Small intestine (tissue), 4 donors: ENCODE measurements around the gene GUSB. TPM values are rescaled to one million over a fixed set of nuclear protein-coding genes. Genes with fewer than 3 reads are reported as not detected.

Source experiments
- polyA plus RNA-seq, 4 donors: library from polyadenylated mRNA; stranded (reverse) in 3 of 4; unstranded in 1 of 4; fragments of 200-250 nt in 3 of 4; fragments of 120-200 nt in 1 of 4; gene quantifications; one replicate each; pipeline versions ENCODE4 v1.2.1 to v1.2.3, GENCODE V29; 2013
- donor health status: healthy with polysubstance abuse.
- donor health status: Bipolar disorder and iron deficiency.
- donor health status: healthy.

GUSB gene
- polyA plus RNA-seq, 4 donors, result 40.0 to 164 (median 48.1) TPM

Other genes starting within 250 kb of the GUSB start
- gene VKORC1L1, start 109.1 kb downstream of the GUSB start, polyA plus RNA-seq, result 10 to 100 TPM in 2 of 4 donors, 1 to 10 TPM in 2; 6.0 to 25.6 (median 10.2) TPM
- gene ASL, start 93.6 kb upstream of the GUSB start, polyA plus RNA-seq, result 100 to 1,000 TPM; 115 to 158 (median 148) TPM
- gene CRCP, start 132.6 kb upstream of the GUSB start, polyA plus RNA-seq, result 10 to 100 TPM; 14.5 to 33.6 (median 22.2) TPM
- 1 to 10 TPM in 2 of 4 donors, under 1 TPM in 2; 0.22 to 8.5 (median 4.1) TPM for gene TPST1, start 223.1 kb upstream of the GUSB start, polyA plus RNA-seq